ENCODE data around the gene MFSD11. TPM values are rescaled to one million over a fixed set of nuclear protein-coding genes. Genes with fewer than 3 reads are reported as not detected.
"Not testable (repeated sequence)": the region's sequence is repeated elsewhere in the genome, so short reads cannot be mapped to it uniquely, and the experiment has no call there.

MFSD11 gene
- total and polyA plus RNA-seq, 4 donors = 12.0 to 57.5 (median 25.0) TPM

DNA sequence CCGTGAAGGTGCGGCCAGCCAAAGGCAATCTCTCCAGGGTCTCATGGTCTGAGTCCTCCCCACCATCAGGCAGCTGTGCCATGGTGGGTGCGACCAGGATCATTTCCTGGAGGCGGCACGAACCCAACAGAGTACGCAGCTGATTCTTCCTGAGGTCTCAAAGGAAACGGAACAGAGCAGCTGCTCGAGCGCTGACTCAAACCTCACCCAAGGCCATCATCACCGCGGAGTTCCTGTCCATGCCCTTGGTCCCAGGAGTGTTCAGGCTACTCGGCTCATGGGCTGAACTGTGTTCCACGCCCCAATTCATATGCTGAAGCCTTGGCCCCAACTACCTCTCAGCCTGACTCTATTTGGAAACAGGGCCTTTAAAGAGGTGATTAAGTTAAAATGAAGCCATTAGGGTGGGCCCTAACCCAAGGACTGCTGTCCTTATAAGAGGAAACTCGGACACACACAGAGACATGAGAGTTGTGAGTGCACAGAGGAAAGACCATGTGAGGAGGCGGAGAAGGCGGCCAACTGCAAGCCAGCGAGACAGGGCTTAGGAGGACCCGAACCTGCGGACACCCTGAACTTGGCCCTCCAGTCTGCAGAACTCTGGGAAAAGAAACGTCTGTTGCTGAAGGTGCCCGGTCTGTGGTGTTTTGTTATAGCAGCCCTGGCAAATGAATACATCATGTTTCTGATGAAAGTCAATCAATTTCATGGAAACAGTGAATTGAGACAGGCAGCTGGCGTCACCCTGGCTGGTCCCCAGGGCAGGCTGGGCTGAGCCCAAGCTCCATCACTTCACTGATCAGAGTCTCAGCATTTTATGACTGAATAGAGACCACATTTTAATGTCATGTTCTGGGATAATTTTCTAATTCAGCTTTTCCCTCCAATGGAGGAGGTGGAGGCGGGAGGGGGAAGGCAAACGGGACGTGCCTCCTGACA, 40.9 kb upstream of the MFSD11 start:
- peaks cover 0 to 5% (median under 1%) of the 10 kb centered on the region in 4 donors for H3K36me3 ChIP-seq (ENCODE audit: control insufficient read depth in 4 of 4, insufficient read depth in 4 of 4, low read length in 4 of 4)
- H3K9me3 ChIP-seq (ENCODE audit: control insufficient read depth in 4 of 4, insufficient read depth in 3 of 4, low read length in 3 of 4) = peaks cover 0 to 2% (median 0%) of the 10 kb centered on the region in 4 donors
- peaks cover 18 to 45% (median 30%) of the 10 kb centered on the region in 5 donors for H3K4me1 ChIP-seq (ENCODE audit: control insufficient read depth in 5 of 5, insufficient read depth in 5 of 5, low read length in 5 of 5)
- no peak for ATAC-seq (ENCODE audit: insufficient read depth, low FRiP score)
- peak in 1 of 3 donors; percentile 54 for DNase-seq
- no peak overlapping the region for H3K4me3 ChIP-seq
- TF ChIP-seq, protein P1, sequence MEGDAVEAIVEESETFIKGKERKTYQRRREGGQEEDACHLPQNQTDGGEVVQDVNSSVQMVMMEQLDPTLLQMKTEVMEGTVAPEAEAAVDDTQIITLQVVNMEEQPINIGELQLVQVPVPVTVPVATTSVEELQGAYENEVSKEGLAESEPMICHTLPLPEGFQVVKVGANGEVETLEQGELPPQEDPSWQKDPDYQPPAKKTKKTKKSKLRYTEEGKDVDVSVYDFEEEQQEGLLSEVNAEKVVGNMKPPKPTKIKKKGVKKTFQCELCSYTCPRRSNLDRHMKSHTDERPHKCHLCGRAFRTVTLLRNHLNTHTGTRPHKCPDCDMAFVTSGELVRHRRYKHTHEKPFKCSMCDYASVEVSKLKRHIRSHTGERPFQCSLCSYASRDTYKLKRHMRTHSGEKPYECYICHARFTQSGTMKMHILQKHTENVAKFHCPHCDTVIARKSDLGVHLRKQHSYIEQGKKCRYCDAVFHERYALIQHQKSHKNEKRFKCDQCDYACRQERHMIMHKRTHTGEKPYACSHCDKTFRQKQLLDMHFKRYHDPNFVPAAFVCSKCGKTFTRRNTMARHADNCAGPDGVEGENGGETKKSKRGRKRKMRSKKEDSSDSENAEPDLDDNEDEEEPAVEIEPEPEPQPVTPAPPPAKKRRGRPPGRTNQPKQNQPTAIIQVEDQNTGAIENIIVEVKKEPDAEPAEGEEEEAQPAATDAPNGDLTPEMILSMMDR (IDR thresholded peaks at IDR 0.05; ENCODE audit: control extremely low read depth, extremely low read depth) = no peak
- no peak overlapping the region for H3K9ac ChIP-seq (ENCODE audit: insufficient read depth in 1 of 2, low read length in 2 of 2)
- no peaks in the 10 kb centered on the region for H3K27me3 ChIP-seq (ENCODE audit: control insufficient read depth in 3 of 3, insufficient read depth in 3 of 3, low read length in 2 of 3)
- 73 to 77% methylated on average over 25 of the region's 25 CpGs for WGBS, 2 donors
- peak overlapping the region; percentile 78 to 92 for H3K27ac ChIP-seq (ENCODE audit: low read depth in 1 of 2, low read length in 1 of 2)

DNA sequence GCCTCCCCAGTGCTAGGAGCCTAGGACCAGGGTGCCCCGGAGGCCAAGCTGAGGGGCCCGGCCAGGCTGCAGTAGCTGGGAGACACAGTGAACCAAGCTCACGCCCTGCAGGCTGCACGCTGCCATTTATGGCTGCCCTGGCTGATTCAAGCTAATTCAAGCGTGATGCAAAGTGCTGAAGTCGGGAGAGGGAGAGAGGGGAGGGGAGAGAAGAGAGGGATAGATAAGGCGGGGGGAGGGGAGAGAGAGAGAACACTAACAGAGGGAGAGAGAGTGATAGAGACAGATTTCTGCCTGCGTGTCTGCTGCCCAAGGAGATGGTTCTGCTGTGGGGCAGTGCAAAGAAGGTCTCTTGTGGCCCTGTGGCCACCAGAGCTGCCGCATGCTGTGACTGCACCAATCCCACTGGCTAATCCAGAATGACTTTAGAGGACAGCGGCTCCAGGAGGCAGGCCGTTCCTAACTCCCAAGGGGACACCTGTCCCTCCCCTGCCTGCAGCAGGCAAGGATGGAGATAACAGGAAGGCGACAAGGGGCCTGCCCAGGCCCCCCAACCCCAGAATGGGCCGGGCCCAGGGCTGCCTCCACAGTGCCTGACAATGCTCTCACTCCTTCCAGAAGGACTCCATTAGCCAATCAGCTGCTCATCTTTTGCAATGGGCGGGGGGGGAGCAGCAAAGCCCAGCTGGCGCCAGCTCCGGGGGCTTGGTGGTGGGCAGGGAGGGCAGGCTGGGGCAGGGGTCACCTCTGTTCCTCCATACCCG, 40.0 kb upstream of the MFSD11 start:
- TF ChIP-seq, protein P1 (IDR thresholded peaks at IDR 0.05; ENCODE audit: control extremely low read depth, extremely low read depth) = no peak
- Histone ChIP-seq H3K27ac (ENCODE audit: low read depth in 1 of 2, low read length in 1 of 2) (peak overlapping the region; percentile 78 to 92), H3K27me3 (ENCODE audit: control insufficient read depth in 3 of 3, insufficient read depth in 3 of 3, low read length in 2 of 3) (no peaks in the 10 kb centered on the region), H3K36me3 (ENCODE audit: control insufficient read depth in 4 of 4, insufficient read depth in 4 of 4, low read length in 4 of 4) (peaks cover 0 to 5% (median 0%) of the 10 kb centered on the region in 4 donors), H3K4me1 (ENCODE audit: control insufficient read depth in 5 of 5, insufficient read depth in 5 of 5, low read length in 5 of 5) (peaks cover 18 to 46% (median 31%) of the 10 kb centered on the region in 5 donors), H3K4me3 (no peak overlapping the region), H3K9me3 (ENCODE audit: control insufficient read depth in 4 of 4, insufficient read depth in 3 of 4, low read length in 3 of 4) (peaks cover 0 to 2% (median 0%) of the 10 kb centered on the region in 4 donors), H3K9ac (ENCODE audit: insufficient read depth in 1 of 2, low read length in 2 of 2) (no peak overlapping the region)
- WGBS, 2 donors = 70 to 80% methylated on average over 17 of the region's 17 CpGs
- ATAC-seq (ENCODE audit: insufficient read depth, low FRiP score) (no peak), DNase-seq (peak; percentile 51 to 88 (median 83))

DNA sequence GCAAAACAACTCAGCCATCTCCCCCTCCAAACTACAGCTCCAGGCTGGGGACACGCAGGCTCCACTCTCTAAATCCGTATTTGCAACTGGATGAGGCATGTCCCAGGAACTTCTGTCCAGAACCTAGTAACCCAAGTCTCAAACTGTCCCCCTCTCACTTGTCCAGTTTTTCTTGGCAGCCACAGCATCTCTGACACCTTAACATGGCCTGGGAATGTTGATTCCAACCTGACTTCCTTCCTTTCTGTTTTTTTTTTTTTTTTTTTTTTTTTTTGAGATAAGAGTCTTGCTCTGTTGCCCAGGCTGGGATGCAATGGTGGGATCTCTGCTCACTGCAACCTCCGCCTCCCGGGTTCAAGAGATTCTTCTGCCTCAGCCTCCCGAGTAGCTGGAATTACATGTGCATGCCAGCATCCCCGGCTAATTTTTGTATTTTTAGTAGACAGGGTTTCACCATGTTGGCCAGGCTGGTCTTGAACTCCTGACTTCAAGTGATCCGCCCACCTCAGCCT, 39.4 kb upstream of the MFSD11 start:
- not testable (repeated sequence) for ATAC-seq (ENCODE audit: insufficient read depth, low FRiP score); H3K36me3 ChIP-seq (ENCODE audit: control insufficient read depth in 4 of 4, insufficient read depth in 4 of 4, low read length in 4 of 4); H3K9ac ChIP-seq (ENCODE audit: insufficient read depth in 1 of 2, low read length in 2 of 2); H3K4me3 ChIP-seq; H3K9me3 ChIP-seq (ENCODE audit: control insufficient read depth in 4 of 4, insufficient read depth in 3 of 4, low read length in 3 of 4); H3K27me3 ChIP-seq (ENCODE audit: control insufficient read depth in 3 of 3, insufficient read depth in 3 of 3, low read length in 2 of 3); DNase-seq
- Histone ChIP-seq H3K27ac (ENCODE audit: low read depth in 1 of 2, low read length in 1 of 2) (peak overlapping the region; percentile 0 to 92), H3K4me1 (ENCODE audit: control insufficient read depth in 5 of 5, insufficient read depth in 5 of 5, low read length in 5 of 5) (peaks cover 18 to 46% (median 31%) of the 10 kb centered on the region in 5 donors)
- 84 to 91% methylated on average over 7 of the region's 7 CpGs for WGBS, 2 donors

Measured in lung (tissue), 12 donors.